Epithelial cell of prostate (primary cell): ENCODE measurements around the gene GYPE.
"Not testable (repeated sequence)": the region's sequence is repeated elsewhere in the genome, so short reads cannot be mapped to it uniquely, and the experiment has no call there.

Source experiments
- DNase-seq: peaks from one replicate; pipeline ENCODE4 v3.0.0-alpha.2; 2011; ENCODE audit warnings: low read depth, low spot score
- H3K27ac ChIP-seq: fragments of 450-650 bp; 2 replicates; pipeline ENCODE4 v1.5.1; 2017; ENCODE audit warnings: mild to moderate bottlenecking

Gene GYPE

GRCh38 chr4:143875357-143875756 is 30.0 kb downstream of the GYPE start:
- not testable (repeated sequence) for H3K27ac ChIP-seq, DNase-seq

GRCh38 chr4:143870523-143871268 is 34.7 kb downstream of the GYPE start:
- H3K27ac ChIP-seq, DNase-seq: not testable (repeated sequence)

DNA sequence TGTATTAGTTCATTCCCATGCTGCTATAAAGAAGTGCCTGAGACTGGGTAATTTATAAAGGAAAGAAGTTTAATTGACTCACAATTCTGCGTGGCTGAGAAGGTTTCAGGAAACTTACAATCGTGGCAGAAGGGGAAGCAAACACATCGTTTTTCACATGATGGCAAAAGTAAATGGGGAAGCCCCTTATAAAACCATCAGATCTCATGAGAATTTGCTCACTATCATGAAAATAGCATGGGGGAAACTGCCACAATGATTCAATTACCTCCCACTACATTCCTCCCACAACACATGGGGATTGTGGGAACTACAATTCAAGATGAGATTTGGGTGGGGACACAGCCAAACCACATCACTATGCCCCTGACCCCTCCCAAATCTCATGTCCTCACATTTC is 35.4 kb downstream of the GYPE start:
- not testable (repeated sequence) for H3K27ac ChIP-seq, DNase-seq

DNA sequence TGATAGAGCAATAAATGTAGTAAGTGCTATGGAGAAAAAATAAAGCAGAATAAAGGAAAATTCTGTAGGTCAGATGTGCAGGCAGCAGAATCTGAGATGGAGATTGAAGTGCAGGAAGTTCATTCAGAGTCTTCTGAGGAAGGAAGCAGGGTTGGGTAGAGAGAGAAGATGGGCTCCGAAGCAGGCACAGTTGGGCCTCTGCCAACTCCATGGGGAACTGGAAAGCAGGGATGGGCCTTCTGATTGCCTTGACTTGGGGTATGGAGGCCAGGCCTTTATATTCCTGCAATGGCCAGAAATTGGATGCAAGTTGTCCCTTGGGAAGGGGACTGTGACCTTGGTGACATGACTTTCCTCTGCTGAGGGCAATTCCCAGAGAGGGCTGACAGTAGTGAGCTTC is 42.6 kb downstream of the GYPE start:
- DNase-seq, H3K27ac ChIP-seq: not testable (repeated sequence)

DNA sequence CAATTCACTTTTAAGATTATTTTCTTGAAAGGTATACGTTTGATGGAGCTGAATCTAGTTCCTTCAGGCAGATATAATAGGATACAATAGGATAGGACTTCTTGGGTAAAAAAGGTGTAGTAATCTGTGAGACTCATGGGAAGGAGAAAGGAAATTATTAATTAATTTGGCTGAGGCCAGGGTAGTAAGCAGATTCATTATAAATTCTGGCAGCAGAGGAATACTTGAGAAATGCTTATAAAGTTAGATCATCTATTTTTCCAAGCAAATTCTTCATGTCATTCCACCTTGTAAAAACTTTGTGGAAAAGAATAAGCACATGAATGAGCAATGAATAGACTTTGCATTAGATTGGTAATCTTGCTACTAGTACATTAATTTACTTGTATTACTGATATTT is 46.9 kb downstream of the GYPE start:
- H3K27ac ChIP-seq = no peak overlapping the region
- no peak for DNase-seq

DNA sequence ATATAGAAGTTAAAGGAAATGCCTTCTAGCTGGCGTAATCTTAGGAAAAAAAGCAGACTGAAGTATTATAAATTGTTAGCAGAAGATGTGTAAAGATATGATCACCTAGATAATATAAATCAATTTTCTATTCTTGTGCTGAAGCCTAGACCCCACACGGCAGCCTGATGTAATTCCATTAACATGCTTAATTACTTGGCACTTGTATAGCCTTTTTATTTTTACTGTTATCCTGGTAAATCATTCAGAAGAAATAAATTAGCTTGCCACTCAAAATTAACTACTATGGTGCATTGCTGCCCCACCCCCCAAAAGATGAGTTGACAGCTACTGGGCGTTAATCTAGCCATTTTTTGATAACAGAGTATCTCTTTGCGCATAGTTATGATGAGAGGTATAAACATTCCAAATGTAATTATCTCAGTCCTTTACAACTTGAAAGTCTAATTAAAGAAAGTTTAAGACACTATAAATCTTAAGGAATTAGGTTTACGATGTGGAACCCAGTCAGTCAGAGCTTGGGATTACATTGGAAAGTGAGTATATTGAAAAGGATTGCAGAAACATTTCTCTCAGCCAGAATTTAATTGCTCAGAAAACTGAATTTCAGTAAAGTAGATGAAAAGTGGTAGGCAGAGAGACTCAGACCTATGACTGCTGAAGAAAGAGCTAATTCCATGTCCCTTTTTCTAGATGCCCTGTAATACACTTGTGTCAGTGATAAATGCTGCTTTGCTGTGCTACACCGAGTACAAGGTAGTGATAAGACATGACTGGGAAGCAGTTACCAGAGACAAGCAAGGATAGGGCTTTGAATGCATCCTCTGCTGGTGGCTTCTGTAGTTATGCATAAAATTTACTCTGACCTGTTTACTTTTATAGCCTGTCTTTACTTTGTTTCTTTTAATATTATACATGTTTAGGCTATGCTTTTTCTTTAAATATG is 47.7 kb downstream of the GYPE start:
- not testable (repeated sequence) for H3K27ac ChIP-seq, DNase-seq

DNA sequence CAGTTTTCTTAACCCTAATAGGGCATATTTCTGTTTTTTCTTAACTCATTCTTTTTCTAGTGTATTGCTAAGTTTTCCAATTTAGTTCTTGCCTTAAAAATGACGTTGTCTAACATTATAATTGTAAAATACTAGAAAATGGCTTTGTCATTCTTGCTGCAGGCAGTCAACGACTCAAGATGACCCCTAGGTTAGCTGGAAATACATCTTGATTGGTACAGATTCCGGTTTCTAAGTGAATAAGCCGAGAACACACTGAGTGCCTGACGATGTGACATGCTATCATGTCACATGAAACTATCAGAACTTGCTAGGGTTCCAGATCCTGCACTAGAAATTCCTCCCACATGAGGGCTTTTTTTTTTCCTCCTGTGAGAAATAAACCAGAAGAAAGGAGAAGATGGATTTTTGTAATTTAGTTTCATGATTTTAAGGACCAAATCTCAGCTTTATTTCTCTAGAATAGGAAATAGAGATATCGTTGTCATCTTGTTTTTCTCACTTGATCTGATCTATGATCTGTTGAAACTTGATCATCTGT is 49.3 kb downstream of the GYPE start:
- not testable (repeated sequence) for H3K27ac ChIP-seq, DNase-seq

- DNase-seq = not testable (repeated sequence)
Measured at GRCh38 chr4:143854645-143855044, 50.7 kb downstream of the GYPE start.

DNA sequence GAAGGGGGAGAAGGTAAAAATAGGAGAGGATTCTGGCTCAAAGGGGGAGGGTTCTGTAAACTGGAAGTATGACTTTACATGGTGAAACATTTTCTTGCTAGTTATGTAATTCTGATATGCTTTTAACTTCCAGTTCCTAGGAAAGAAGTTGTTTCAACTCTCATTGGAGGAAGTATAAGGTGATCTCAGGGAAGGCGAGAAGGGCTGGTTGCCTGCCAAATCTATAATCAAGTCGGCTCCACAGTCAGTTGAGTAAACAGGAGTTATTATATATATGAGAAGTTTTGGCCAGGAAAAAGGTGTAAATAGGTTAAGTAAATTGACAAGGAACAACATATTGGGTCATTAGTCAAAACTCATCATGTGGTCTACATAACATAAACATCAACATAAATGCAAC is 56.1 kb downstream of the GYPE start:
- not testable (repeated sequence) for DNase-seq, H3K27ac ChIP-seq

More at GRCh38 chr4:143854645-143855044, 50.7 kb downstream of the GYPE start:
- H3K27ac ChIP-seq = not testable (repeated sequence)

DNA sequence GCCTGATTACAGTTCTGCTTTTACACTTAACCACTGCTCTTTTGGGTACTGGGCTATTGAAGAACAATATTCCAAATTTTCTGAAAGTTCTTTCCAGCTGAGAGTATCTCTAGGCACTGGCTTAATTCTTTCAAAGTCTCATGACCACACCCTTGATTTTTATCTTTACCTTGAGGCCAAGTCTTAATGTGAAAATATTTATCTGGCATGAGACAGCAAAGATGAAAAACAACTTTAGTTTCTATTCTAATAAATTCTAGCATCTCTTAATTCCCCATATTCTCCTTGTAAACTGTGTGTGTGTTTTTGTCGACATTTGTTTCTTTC is 61.9 kb downstream of the GYPE start:
- H3K27ac ChIP-seq = not testable (repeated sequence)

GRCh38 chr4:143842624-143843505 is 62.5 kb downstream of the GYPE start:
- DNase-seq, H3K27ac ChIP-seq: not testable (repeated sequence)

More for the DNA sequence above, 61.9 kb downstream of the GYPE start:
- DNase-seq = not testable (repeated sequence)

DNA sequence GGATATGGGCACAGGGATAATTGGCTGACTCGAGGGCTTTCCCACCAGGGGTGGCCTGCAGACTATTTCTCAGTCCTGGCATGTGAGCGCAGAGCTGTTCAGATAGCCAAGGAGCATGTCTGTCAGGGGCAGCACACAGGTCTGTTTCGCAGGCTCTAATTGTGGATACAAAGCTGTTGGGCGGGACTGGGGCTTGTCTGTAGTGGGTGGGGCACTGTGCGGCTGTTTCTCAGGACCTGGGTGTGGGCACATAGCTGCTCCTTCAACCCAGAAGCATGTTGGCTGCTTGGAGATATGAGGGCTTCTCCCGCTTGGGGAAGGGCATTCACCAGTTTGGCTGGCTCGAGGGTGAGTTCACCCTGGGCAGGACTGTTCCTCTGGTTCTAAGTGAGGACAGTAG is 65.9 kb downstream of the GYPE start:
- not testable (repeated sequence) for DNase-seq, H3K27ac ChIP-seq

DNA sequence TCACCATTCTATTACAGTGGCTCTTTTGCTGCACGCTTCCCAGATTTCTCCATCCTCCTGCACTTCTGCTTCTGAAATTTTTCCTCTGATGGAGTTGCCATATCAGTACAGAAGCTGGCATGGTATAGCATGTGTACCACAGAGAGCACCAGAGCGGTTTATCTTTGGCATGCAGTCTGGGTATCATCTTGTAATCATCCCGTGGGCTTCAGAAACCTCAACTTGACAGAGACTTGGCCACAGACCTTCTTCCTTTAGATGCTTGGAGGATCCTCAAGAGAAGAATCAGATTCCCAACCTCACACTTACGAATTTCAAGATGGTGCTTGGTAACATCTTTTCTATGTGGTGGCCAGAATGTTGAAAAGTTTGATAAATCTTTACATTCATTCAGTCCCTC is 71.2 kb downstream of the GYPE start:
- DNase-seq, H3K27ac ChIP-seq: not testable (repeated sequence)

DNA sequence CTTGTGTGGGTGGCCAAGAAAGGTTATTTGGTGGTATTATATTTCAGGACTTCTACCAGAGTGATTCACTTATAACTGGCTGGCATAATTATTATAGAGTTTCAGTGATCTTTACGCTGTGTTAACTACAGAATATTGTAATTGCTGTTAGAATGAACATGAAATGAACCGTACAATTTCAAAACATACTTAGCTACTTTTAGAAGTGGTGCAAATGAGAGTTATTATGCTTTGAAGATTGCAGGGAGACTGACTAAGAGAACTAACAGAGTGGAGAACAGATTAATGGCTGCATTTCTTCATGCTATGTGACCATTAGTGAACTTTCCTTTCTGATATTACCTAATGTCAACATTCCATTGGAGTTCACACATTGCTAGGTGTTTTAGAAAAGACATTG is 71.7 kb downstream of the GYPE start:
- not testable (repeated sequence) for H3K27ac ChIP-seq

DNA sequence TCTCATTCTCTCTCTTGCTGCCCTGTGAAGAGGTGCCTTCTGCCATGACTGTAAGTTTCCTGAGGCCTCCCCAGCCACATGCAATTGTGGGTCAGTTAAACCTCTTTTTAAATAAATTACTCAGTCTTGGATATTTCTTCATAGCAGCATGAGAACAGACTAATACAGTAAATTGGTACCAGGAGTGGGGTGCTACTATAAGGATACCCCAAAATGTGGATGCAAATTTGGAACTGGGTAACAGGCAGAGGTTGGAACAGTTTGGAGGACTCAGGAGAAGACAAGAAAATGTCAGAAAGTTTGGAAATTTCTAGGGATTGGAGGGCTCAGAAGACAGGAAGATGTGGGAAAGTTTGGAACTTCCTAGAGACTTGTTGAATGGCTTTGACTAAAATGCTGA is 74.8 kb downstream of the GYPE start:
- H3K27ac ChIP-seq, DNase-seq: not testable (repeated sequence)

More for the DNA sequence above, 71.7 kb downstream of the GYPE start:
- not testable (repeated sequence) for DNase-seq

- H3K27ac ChIP-seq, DNase-seq: not testable (repeated sequence)
Measured at GRCh38 chr4:143829239-143829620, 76.1 kb downstream of the GYPE start.
